Smooth muscle cell (in vitro differentiated cells): Measurements from ENCODE around the gene ELF5. TPM values are rescaled to one million over a fixed set of nuclear protein-coding genes. Genes with fewer than 3 reads are reported as not detected.

Experiments
- DNase-seq: peaks from one replicate; lab custom pipeline; 2025; ENCODE audit not compliant: unreplicated experiment; lab: John Stamatoyannopoulos, UW
- H2AFZ ChIP-seq: fragments of 200-600 bp; sonication (generic); 2 replicates; pipeline ENCODE4 v1.6.0; 2016; ENCODE audit warnings: antibody characterized with exemption, low read depth, mild to moderate bottlenecking
- H3F3A ChIP-seq: fragments of 200-600 bp; sonication (generic); 2 replicates; pipeline ENCODE4 v1.6.0; 2017; ENCODE audit warnings: antibody characterized with exemption, low read depth
- H3K27ac ChIP-seq: fragments of 200-600 bp; sonication (generic); 2 replicates; pipeline ENCODE4 v1.5.1; 2016; ENCODE audit warnings: low read depth, mild to moderate bottlenecking
- H3K27me3 ChIP-seq: fragments of 200-600 bp; sonication (generic); 2 replicates; pipeline ENCODE4 v1.6.1; 2016; ENCODE audit warnings: low read depth, mild to moderate bottlenecking
- H3K36me3 ChIP-seq: fragments of 200-600 bp; sonication (generic); 2 replicates; pipeline ENCODE4 v1.5.1; 2016; ENCODE audit warnings: low read depth
- H3K4me1 ChIP-seq: fragments of 200-600 bp; sonication (generic); 2 replicates; pipeline ENCODE4 v1.5.1; 2016; ENCODE audit warnings: low read depth
- H3K4me2 ChIP-seq: fragments of 200-600 bp; sonication (generic); 2 replicates; pipeline ENCODE4 v1.6.0; 2016; ENCODE audit warnings: mild to moderate bottlenecking
- H3K4me3 ChIP-seq: fragments of 200-600 bp; sonication (generic); 2 replicates; pipeline ENCODE4 v1.5.1; 2016; ENCODE audit warnings: mild to moderate bottlenecking
- H3K79me2 ChIP-seq: fragments of 200-600 bp; sonication (generic); 2 replicates; pipeline ENCODE4 v1.6.0; 2016; ENCODE audit warnings: low read depth, mild to moderate bottlenecking
- H3K9ac ChIP-seq: fragments of 200-600 bp; sonication (generic); 2 replicates; pipeline ENCODE4 v1.6.0; 2016; ENCODE audit warnings: low read depth
- H3K9me3 ChIP-seq: fragments of 200-600 bp; sonication (generic); replicated peaks from 2 replicates; pipeline ENCODE4 v1.5.1; 2016; ENCODE audit warnings: low read depth
- H4K20me1 ChIP-seq: fragments of 200-600 bp; sonication (generic); 2 replicates; pipeline ENCODE4 v1.6.0; 2016; ENCODE audit warnings: low read depth
- WGBS: methylation state at CpG from one replicate; pipeline ENCODE4 v1.1.7; 2016; ENCODE audit warnings: low lambda C conversion rate; 5-methylcytosine and 5-hydroxymethylcytosine counted together
- polyA plus RNA-seq: library from polyadenylated mRNA; unstranded; fragments of >200 nt; fragmentation: Nextera tagmentation; extraction: Ambion mirVana; gene quantifications from 2 replicates; pipeline ENCODE4 v1.2.1, GENCODE V29; 2016
- total RNA-seq: library from RNA; depleted of rRNA; stranded (reverse); fragments of >200 nt; gene quantifications from 2 replicates; pipeline ENCODE4 v1.2.3, GENCODE V29; 2014
- TF ChIP-seq, protein P1 (sequence below): fragments of 200-600 bp; sonication (generic); IDR thresholded peaks from 2 replicates; pipeline ENCODE4 v1.5.1; 2017; ENCODE audit warnings: borderline replicate concordance, mild to moderate bottlenecking, antibody characterized with exemption; ENCODE audit not compliant: insufficient read depth, poor library complexity, severe bottlenecking

ELF5 gene
- total and polyA plus RNA-seq, 2 experiments from 2014 or later = 0.67 TPM; not detected in 1

- TF ChIP-seq, protein P1, sequence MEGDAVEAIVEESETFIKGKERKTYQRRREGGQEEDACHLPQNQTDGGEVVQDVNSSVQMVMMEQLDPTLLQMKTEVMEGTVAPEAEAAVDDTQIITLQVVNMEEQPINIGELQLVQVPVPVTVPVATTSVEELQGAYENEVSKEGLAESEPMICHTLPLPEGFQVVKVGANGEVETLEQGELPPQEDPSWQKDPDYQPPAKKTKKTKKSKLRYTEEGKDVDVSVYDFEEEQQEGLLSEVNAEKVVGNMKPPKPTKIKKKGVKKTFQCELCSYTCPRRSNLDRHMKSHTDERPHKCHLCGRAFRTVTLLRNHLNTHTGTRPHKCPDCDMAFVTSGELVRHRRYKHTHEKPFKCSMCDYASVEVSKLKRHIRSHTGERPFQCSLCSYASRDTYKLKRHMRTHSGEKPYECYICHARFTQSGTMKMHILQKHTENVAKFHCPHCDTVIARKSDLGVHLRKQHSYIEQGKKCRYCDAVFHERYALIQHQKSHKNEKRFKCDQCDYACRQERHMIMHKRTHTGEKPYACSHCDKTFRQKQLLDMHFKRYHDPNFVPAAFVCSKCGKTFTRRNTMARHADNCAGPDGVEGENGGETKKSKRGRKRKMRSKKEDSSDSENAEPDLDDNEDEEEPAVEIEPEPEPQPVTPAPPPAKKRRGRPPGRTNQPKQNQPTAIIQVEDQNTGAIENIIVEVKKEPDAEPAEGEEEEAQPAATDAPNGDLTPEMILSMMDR = no peak
- Histone ChIP-seq H3K4me2 (no peak overlapping the region), H2AFZ (no peak overlapping the region), H3K9ac (no peak overlapping the region), H4K20me1 (no peaks in the 10 kb centered on the region), H3F3A (no peaks in the 10 kb centered on the region), H3K9me3 (no peaks in the 10 kb centered on the region), H3K4me3 (no peak overlapping the region), H3K27ac (no peak overlapping the region), H3K36me3 (no peaks in the 10 kb centered on the region), H3K79me2 (no peaks in the 10 kb centered on the region), H3K27me3 (peaks cover 4% of the 10 kb centered on the region), H3K4me1 (no peaks in the 10 kb centered on the region)
- 90% methylated on average over 8 of the region's 8 CpGs for WGBS
- no peak for DNase-seq
Measured at GRCh38 chr11:34439610-34440198, 73.9 kb downstream of the ELF5 start.

DNA sequence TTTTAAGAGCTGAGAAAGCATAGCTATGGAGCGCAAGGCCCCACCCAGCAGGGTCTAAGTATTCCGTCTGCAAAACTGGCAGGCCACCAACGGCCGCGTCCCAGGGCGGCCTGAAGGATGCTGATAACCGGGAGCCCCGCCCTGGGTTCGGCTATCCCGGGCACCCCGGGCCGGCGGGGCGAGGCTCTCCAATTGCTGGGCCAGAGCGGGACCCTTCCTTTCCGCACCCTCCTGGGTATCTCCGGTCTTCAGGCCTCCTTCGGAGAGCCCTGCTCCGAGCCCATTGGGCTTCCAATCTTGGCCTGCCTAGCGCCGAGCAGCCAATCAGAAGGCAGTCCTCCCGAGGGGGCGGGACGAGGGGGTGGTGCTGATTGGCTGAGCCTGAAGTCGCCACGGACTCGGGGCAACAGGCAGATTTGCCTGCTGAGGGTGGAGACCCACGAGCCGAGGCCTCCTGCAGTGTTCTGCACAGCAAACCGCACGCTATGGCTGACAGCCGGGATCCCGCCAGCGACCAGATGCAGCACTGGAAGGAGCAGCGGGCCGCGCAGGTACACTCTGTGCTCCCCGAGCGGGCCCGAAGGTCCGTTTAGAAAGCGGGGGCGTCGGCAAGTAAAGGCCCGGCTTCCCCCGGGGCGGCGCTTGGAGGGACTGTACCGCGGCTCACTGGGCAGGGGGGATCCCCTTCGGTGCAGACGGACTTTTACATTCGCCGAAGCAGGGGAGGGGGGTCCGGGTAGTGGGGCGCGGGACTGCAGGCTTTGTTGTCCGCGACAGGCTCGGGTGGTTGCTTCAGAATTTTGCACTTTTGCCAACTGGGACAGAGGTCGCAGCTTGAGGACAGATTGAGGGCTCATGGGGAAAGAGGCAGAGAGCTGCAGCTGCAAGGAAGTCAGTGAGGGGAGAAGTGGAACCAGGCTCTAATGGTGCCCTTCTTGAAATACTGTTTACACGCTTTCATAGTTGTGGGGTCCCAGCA lies 74.8 kb downstream of the ELF5 start, which contains the start of gene CAT:
Gene CAT, plus strand, starts transcription at position 406 of the 979 bp plus-strand sequence. Its CDS starts 80 bp downstream, at position 486.
- TF ChIP-seq, protein P1 = no peak
- H3K9me3 ChIP-seq = no peaks in the 10 kb centered on the region
- H3K27ac ChIP-seq = no peak within 1 kb of the TSS
- H2AFZ ChIP-seq = no peak within 1 kb of the TSS
- H3K4me3 ChIP-seq = no peak within 1 kb of the TSS
- H3K9ac ChIP-seq = no peak within 1 kb of the TSS
- no peaks in the 10 kb centered on the region for H3K79me2 ChIP-seq
- H3F3A ChIP-seq = no peaks in the 10 kb centered on the region
- 97% methylated on average over 47 of the region's 62 CpGs for WGBS
- no peak for DNase-seq
- H3K36me3 ChIP-seq = no peaks in the 10 kb centered on the region
- H3K4me2 ChIP-seq = no peak within 1 kb of the TSS
- H3K27me3 ChIP-seq = no peaks in the 10 kb centered on the region
- H3K4me1 ChIP-seq = no peaks in the 10 kb centered on the region
- no peaks in the 10 kb centered on the region for H4K20me1 ChIP-seq

GRCh38 chr11:34437224-34438125 lies 76.1 kb downstream of the ELF5 start:
- H3K4me2 ChIP-seq = no peak overlapping the region
- no peaks in the 10 kb centered on the region for H3K9me3 ChIP-seq
- no peaks in the 10 kb centered on the region for H4K20me1 ChIP-seq
- TF ChIP-seq, protein P1 = no peak
- H3K4me1 ChIP-seq = no peaks in the 10 kb centered on the region
- H3K4me3 ChIP-seq = no peak overlapping the region
- WGBS = 79% methylated on average over 2 of the region's 2 CpGs
- no peaks in the 10 kb centered on the region for H3K27me3 ChIP-seq
- H2AFZ ChIP-seq = no peak overlapping the region
- no peak for DNase-seq
- no peaks in the 10 kb centered on the region for H3F3A ChIP-seq
- H3K27ac ChIP-seq = no peak overlapping the region
- no peaks in the 10 kb centered on the region for H3K36me3 ChIP-seq
- H3K79me2 ChIP-seq = no peaks in the 10 kb centered on the region
- H3K9ac ChIP-seq = no peak overlapping the region
